ENCODE data around the gene NXPE4.

Gene NXPE4

DNA sequence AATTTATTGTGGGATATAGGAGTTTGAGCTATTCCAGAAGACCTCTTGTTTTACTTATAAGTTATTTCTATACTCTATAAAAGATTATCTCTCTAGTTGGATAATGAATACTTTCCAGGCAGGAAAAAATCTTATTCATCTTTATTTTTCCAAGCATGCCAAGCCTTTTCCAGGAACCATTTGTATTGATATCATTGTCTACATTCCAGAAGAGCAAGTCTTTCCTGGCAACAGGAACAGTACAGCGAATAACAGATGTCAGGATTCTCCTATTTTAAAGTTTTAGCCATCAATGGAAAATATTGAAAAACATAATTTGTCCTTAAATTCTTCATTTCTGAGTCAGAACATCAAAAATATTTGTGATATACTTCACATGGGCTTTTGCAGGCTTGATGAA lies 30.8 kb downstream of the NXPE4 start:
- ChIA-PET POLR2A (no interaction called here), CTCF (no interaction called here)
- TF ChIP-seq PKNOX1 (IDR thresholded peaks at IDR 0.05), result no peak
- TF ChIP-seq SUZ12 (IDR thresholded peaks at IDR 0.05), result no peak
- no peak for TF ChIP-seq FOXA1 (IDR thresholded peaks at IDR 0.05)
- no peak for TF ChIP-seq CTBP1 (IDR thresholded peaks at IDR 0.05; ENCODE audit: borderline replicate concordance)
- TF ChIP-seq ARNT (IDR thresholded peaks at IDR 0.05), result no peak
- no peak for TF ChIP-seq NFRKB (IDR thresholded peaks at IDR 0.05)
- no peak for TF ChIP-seq BHLHE40 (IDR thresholded peaks at IDR 0.05; ENCODE audit: borderline replicate concordance)
- TF ChIP-seq L3MBTL2 (conservative IDR thresholded peaks at IDR 0.05), result no peak
- no peak for TF ChIP-seq ELF4 (IDR thresholded peaks at IDR 0.05)
- TF ChIP-seq FOXK2 (IDR thresholded peaks at IDR 0.05), result no peak
- TF ChIP-seq SP1 (IDR thresholded peaks at IDR 0.05), result no peak
- TF ChIP-seq ZNF384 (IDR thresholded peaks at IDR 0.05), result no peak
- no peak for TF ChIP-seq HDGF (IDR thresholded peaks at IDR 0.05; ENCODE audit: borderline replicate concordance)
- no peak for DNase-seq (ENCODE audit: extremely low spot score)

DNA sequence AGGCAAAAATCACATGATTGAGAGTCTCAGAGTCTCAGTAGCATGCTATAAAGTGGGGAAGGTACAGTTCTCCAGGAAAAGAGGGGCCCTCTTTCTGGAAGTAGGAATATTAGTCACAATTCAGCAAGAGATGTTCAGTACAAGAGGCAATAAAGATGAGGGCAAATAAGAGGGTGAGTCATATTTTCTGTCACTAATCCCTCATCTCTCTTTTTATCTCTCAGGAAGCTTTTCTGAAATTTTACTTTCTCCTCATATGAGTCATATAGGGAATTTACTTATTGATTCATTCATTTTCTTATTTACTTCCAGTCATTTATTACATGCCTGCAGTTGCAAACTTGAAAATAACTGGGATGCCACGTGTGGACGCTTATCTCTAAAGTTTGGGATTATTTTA lies 32.5 kb downstream of the NXPE4 start:
- TF ChIP-seq LEF1 (IDR thresholded peaks at IDR 0.05; ENCODE audit: borderline replicate concordance), result no peak
- TF ChIP-seq FOXM1 (IDR thresholded peaks at IDR 0.05; ENCODE audit: borderline replicate concordance), result no peak
- TF ChIP-seq SUZ12 (IDR thresholded peaks at IDR 0.05), result no peak
- TF ChIP-seq ARNT (IDR thresholded peaks at IDR 0.05), result no peak
- no peak for TF ChIP-seq BHLHE40 (IDR thresholded peaks at IDR 0.05; ENCODE audit: borderline replicate concordance)
- no peak for TF ChIP-seq FOXA1 (IDR thresholded peaks at IDR 0.05)
- TF ChIP-seq PKNOX1 (IDR thresholded peaks at IDR 0.05), result no peak
- TF ChIP-seq ELF4 (IDR thresholded peaks at IDR 0.05), result no peak
- TF ChIP-seq HDGF (IDR thresholded peaks at IDR 0.05; ENCODE audit: borderline replicate concordance), result no peak
- TF ChIP-seq TARDBP (IDR thresholded peaks at IDR 0.05), result no peak
- no peak for TF ChIP-seq ZNF384 (IDR thresholded peaks at IDR 0.05)
- TF ChIP-seq L3MBTL2 (conservative IDR thresholded peaks at IDR 0.05), result no peak
- TF ChIP-seq SP1 (IDR thresholded peaks at IDR 0.05), result no peak
- no peak for TF ChIP-seq FOXK2 (IDR thresholded peaks at IDR 0.05)
- no peak for TF ChIP-seq CTBP1 (IDR thresholded peaks at IDR 0.05; ENCODE audit: borderline replicate concordance)
- no peak for TF ChIP-seq NFRKB (IDR thresholded peaks at IDR 0.05)
- POLR2A ChIA-PET, result no interaction called here
- DNase-seq (ENCODE audit: extremely low spot score), result no peak
- CTCF ChIA-PET, result no interaction called here

DNA sequence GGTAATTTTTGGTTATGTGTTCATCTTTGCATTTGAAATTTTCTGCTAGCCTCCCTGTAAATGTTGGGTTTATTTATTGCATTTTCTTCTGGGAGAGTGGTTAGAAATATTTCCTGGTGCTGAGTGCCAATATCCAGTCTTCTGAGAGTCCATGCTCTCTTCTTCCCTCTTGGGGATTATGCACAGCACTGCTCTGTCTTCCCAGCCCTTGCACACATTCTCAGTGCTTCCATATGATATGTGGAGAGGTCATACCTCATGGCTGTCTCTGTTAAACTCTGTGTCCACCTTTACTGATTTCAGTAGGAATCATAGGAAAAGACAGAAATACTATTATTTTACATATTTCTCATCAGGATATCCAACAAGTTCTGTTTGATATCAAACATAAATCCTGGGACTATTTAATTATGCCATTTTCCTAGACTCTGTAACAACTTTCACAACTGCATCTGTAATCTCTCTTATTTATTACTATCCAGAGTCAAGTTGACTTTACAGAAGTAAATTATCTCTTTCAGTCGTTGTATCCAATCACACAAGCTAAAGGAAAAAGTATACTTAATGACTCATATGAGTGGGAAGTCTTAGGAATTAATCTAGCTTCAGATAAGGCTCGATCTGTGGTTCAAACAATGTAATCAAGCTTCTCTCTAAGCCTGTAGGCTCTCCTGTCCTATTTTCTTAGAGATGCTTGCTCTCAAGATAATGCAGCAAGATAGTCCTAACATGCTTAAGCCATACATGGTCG lies 33.2 kb downstream of the NXPE4 start:
- ChIA-PET CTCF (no interaction called here), POLR2A (no interaction called here)
- TF ChIP-seq L3MBTL2 (conservative IDR thresholded peaks at IDR 0.05), result no peak
- TF ChIP-seq CTBP1 (IDR thresholded peaks at IDR 0.05; ENCODE audit: borderline replicate concordance), result no peak
- TF ChIP-seq FOXK2 (IDR thresholded peaks at IDR 0.05), result no peak
- no peak for TF ChIP-seq BHLHE40 (IDR thresholded peaks at IDR 0.05; ENCODE audit: borderline replicate concordance)
- TF ChIP-seq SP1 (IDR thresholded peaks at IDR 0.05), result no peak
- no peak for TF ChIP-seq ELF4 (IDR thresholded peaks at IDR 0.05)
- TF ChIP-seq TARDBP (IDR thresholded peaks at IDR 0.05), result no peak
- TF ChIP-seq NFRKB (IDR thresholded peaks at IDR 0.05), result no peak
- no peak for DNase-seq (ENCODE audit: extremely low spot score)

- DNase-seq (ENCODE audit: extremely low spot score), result no peak
- CTCF ChIA-PET, result no interaction called here
- TF ChIP-seq SUZ12 (IDR thresholded peaks at IDR 0.05), result no peak
- TF ChIP-seq NFRKB (IDR thresholded peaks at IDR 0.05), result no peak
- no peak for TF ChIP-seq FOXM1 (IDR thresholded peaks at IDR 0.05; ENCODE audit: borderline replicate concordance)
- TF ChIP-seq LEF1 (IDR thresholded peaks at IDR 0.05; ENCODE audit: borderline replicate concordance), result no peak
- no peak for TF ChIP-seq BHLHE40 (IDR thresholded peaks at IDR 0.05; ENCODE audit: borderline replicate concordance)
- TF ChIP-seq FOXA1 (IDR thresholded peaks at IDR 0.05), result no peak
- POLR2A ChIA-PET, result no interaction called here
Measured at GRCh38 chr11:114559425-114560310, 35.9 kb downstream of the NXPE4 start, which contains the start of gene NXPE1. Gene NXPE1, minus strand, starts transcription at chr11:114559881. Its CDS starts 8,680 bp downstream, at chr11:114551201.

- ChIA-PET CTCF (no interaction called here), POLR2A (no interaction called here)
- DNase-seq (ENCODE audit: extremely low spot score), result no peak
- TF ChIP-seq NFRKB (IDR thresholded peaks at IDR 0.05), result no peak
- TF ChIP-seq FOXK2 (IDR thresholded peaks at IDR 0.05), result no peak
- TF ChIP-seq ZNF384 (IDR thresholded peaks at IDR 0.05), result no peak
Measured at GRCh38 chr11:114556135-114556534, 39.5 kb downstream of the NXPE4 start.

DNA sequence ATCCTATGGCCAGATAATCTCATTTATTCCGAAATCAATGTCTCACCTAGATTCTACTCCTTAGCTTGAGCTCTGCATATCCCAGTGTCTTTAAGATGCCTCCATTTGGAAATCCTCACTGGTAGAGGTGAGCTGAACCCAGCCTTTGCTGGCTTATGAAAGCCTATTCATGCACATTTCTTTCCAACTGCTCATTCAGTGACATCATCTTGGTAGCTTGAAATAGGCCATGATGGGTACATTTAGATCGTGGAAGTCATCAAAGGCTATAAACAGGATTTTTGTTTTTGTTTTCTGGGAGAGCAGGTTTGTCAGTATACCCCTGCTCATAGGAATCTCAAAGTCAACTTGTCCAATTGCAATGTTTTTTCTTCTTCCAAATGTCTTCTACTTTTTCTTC lies 41.9 kb downstream of the NXPE4 start:
- TF ChIP-seq LEF1 (IDR thresholded peaks at IDR 0.05; ENCODE audit: borderline replicate concordance), result no peak
- TF ChIP-seq NFRKB (IDR thresholded peaks at IDR 0.05), result no peak
- TF ChIP-seq FOXA1 (IDR thresholded peaks at IDR 0.05), result no peak
- TF ChIP-seq ARNT (IDR thresholded peaks at IDR 0.05), result no peak
- no peak for TF ChIP-seq ZNF384 (IDR thresholded peaks at IDR 0.05)
- no peak for TF ChIP-seq L3MBTL2 (conservative IDR thresholded peaks at IDR 0.05)
- POLR2A ChIA-PET, result no interaction called here
- DNase-seq (ENCODE audit: extremely low spot score), result no peak
- CTCF ChIA-PET, result no interaction called here

GRCh38 chr11:114551060-114551459 lies 44.5 kb downstream of the NXPE4 start:
- TF ChIP-seq FOXK2 (IDR thresholded peaks at IDR 0.05) (no peak), SP1 (IDR thresholded peaks at IDR 0.05) (no peak), TARDBP (IDR thresholded peaks at IDR 0.05) (no peak), CTBP1 (IDR thresholded peaks at IDR 0.05; ENCODE audit: borderline replicate concordance) (no peak), SUZ12 (IDR thresholded peaks at IDR 0.05) (no peak), ARNT (IDR thresholded peaks at IDR 0.05) (no peak), PKNOX1 (IDR thresholded peaks at IDR 0.05) (no peak), ZNF384 (IDR thresholded peaks at IDR 0.05) (no peak), NFRKB (IDR thresholded peaks at IDR 0.05) (no peak), BHLHE40 (IDR thresholded peaks at IDR 0.05; ENCODE audit: borderline replicate concordance) (no peak), L3MBTL2 (conservative IDR thresholded peaks at IDR 0.05) (no peak), FOXA1 (IDR thresholded peaks at IDR 0.05) (no peak), FOXM1 (IDR thresholded peaks at IDR 0.05; ENCODE audit: borderline replicate concordance) (no peak), ELF4 (IDR thresholded peaks at IDR 0.05) (no peak), LEF1 (IDR thresholded peaks at IDR 0.05; ENCODE audit: borderline replicate concordance) (no peak), HDGF (IDR thresholded peaks at IDR 0.05; ENCODE audit: borderline replicate concordance) (no peak)
- DNase-seq (ENCODE audit: extremely low spot score), result no peak
- ChIA-PET CTCF (no interaction called here), POLR2A (no interaction called here)

Data from HEK293T (cell line).